Stimulated activated effector memory CD8-positive, alpha-beta T cell treated with anti-CD3 and anti-CD28 coated beads, Interleukin-12 subunit alpha, Interleukin-12 subunit beta, amount 100 ng/mL, for 72 hours (primary cell): ENCODE measurements around the gene FSHB.
A peak's percentile ranks its signal among the peaks of the same experiment; 100 is the strongest.
"Not testable (repeated sequence)": the region's sequence is repeated elsewhere in the genome, so short reads cannot be mapped to it uniquely, and the experiment has no call there.

Experiments
- ATAC-seq: fragments of 150-1000 bp; cut with Tn5 transposase; 2 replicates; pipeline ENCODE4 v1.10.0; 2021
- DNase-seq, 2 donors: peaks; one replicate each; pipeline ENCODE4 v3.0.0; 2021 to 2022; ENCODE audit warnings: low spot score in 2 of 2
- H3K27ac Mint-ChIP-seq: one replicate; pipeline ENCODE4 v1.8.0; 2022; ENCODE audit warnings: mild to moderate bottlenecking, mixed read lengths
- H3K36me3 Mint-ChIP-seq: one replicate; pipeline ENCODE4 v1.8.0; 2022; ENCODE audit warnings: mild to moderate bottlenecking, mixed read lengths
- H3K4me1 Mint-ChIP-seq: one replicate; pipeline ENCODE4 v1.8.0; 2022; ENCODE audit warnings: mixed read lengths
- H3K4me3 Mint-ChIP-seq: one replicate; pipeline ENCODE4 v1.8.0; 2022; ENCODE audit warnings: mild to moderate bottlenecking, mixed read lengths
- H3K9me3 Mint-ChIP-seq: one replicate; pipeline ENCODE4 v1.8.0; 2022; ENCODE audit warnings: mixed read lengths

Gene FSHB

GRCh38 chr11:30254307-30255298 is 23.8 kb downstream of the FSHB start:
- H3K4me3 Mint-ChIP-seq, result no peak overlapping the region
- DNase-seq (no peak), ATAC-seq (no peak)
- no peak overlapping the region for H3K27ac Mint-ChIP-seq
- no peaks in the 10 kb centered on the region for H3K9me3 Mint-ChIP-seq
- no peaks in the 10 kb centered on the region for H3K36me3 Mint-ChIP-seq
- peaks cover 11% of the 10 kb centered on the region for H3K4me1 Mint-ChIP-seq

- H3K36me3 Mint-ChIP-seq, result no peaks in the 10 kb centered on the region
- H3K27ac Mint-ChIP-seq, result no peak overlapping the region
- DNase-seq (no peak), ATAC-seq (no peak)
- H3K9me3 Mint-ChIP-seq, result no peaks in the 10 kb centered on the region
- H3K4me1 Mint-ChIP-seq, result peaks cover 11% of the 10 kb centered on the region
- H3K4me3 Mint-ChIP-seq, result no peak overlapping the region
These were observed 24.8 kb downstream of the FSHB start for GRCh38 chr11:30255637-30256036.

- H3K9me3 Mint-ChIP-seq, result no peaks in the 10 kb centered on the region
These were observed 26.2 kb downstream of the FSHB start for GRCh38 chr11:30257058-30257457.

GRCh38 chr11:30258679-30259078 is 27.9 kb downstream of the FSHB start:
- no peaks in the 10 kb centered on the region for H3K36me3 Mint-ChIP-seq
- no peak overlapping the region for H3K4me3 Mint-ChIP-seq
- H3K9me3 Mint-ChIP-seq, result peaks cover 4% of the 10 kb centered on the region
- ATAC-seq, result no peak
- no peak for DNase-seq
- H3K27ac Mint-ChIP-seq, result no peak overlapping the region
- H3K4me1 Mint-ChIP-seq, result peaks cover 11% of the 10 kb centered on the region

More at GRCh38 chr11:30257058-30257457, 26.2 kb downstream of the FSHB start:
- H3K4me3 Mint-ChIP-seq, result no peak overlapping the region
- DNase-seq (no peak), ATAC-seq (no peak)
- peaks cover 11% of the 10 kb centered on the region for H3K4me1 Mint-ChIP-seq
- no peaks in the 10 kb centered on the region for H3K36me3 Mint-ChIP-seq
- H3K27ac Mint-ChIP-seq, result no peak overlapping the region

- ATAC-seq, result no peak
- H3K4me3 Mint-ChIP-seq, result no peak overlapping the region
- no peaks in the 10 kb centered on the region for H3K36me3 Mint-ChIP-seq
- H3K4me1 Mint-ChIP-seq, result peaks cover 6% of the 10 kb centered on the region
- peaks cover 4% of the 10 kb centered on the region for H3K9me3 Mint-ChIP-seq
- H3K27ac Mint-ChIP-seq, result no peak overlapping the region
- no peak for DNase-seq
These were observed 30.0 kb downstream of the FSHB start for GRCh38 chr11:30260813-30261212.

- peaks cover 4% of the 10 kb centered on the region for H3K9me3 Mint-ChIP-seq
- DNase-seq, result no peak
- H3K4me3 Mint-ChIP-seq, result no peak overlapping the region
- no peak for ATAC-seq
- H3K27ac Mint-ChIP-seq, result no peak overlapping the region
- H3K36me3 Mint-ChIP-seq, result no peaks in the 10 kb centered on the region
- no peaks in the 10 kb centered on the region for H3K4me1 Mint-ChIP-seq
These were observed 31.0 kb downstream of the FSHB start for GRCh38 chr11:30261821-30262220.

GRCh38 chr11:30268638-30269037 is 37.8 kb downstream of the FSHB start:
- H3K27ac Mint-ChIP-seq, DNase-seq, H3K4me1 Mint-ChIP-seq, H3K36me3 Mint-ChIP-seq, H3K9me3 Mint-ChIP-seq, H3K4me3 Mint-ChIP-seq, ATAC-seq: not testable (repeated sequence)

- no peak for ATAC-seq
- H3K27ac Mint-ChIP-seq, result no peak overlapping the region
- H3K4me3 Mint-ChIP-seq, result no peak overlapping the region
- H3K4me1 Mint-ChIP-seq, result no peaks in the 10 kb centered on the region
- no peak for DNase-seq
- H3K9me3 Mint-ChIP-seq, result peaks cover 2% of the 10 kb centered on the region
- H3K36me3 Mint-ChIP-seq, result no peaks in the 10 kb centered on the region
These were observed 39.9 kb downstream of the FSHB start for GRCh38 chr11:30270671-30271070.

GRCh38 chr11:30277176-30277575 is 46.4 kb downstream of the FSHB start:
- Mint-ChIP-seq H3K4me3 (no peak overlapping the region), H3K36me3 (no peaks in the 10 kb centered on the region), H3K27ac (no peak overlapping the region), H3K4me1 (peaks cover 15% of the 10 kb centered on the region), H3K9me3 (no peaks in the 10 kb centered on the region)
- DNase-seq, result no peak
- ATAC-seq, result no peak

- no peak overlapping the region for H3K27ac Mint-ChIP-seq
- H3K36me3 Mint-ChIP-seq, result no peaks in the 10 kb centered on the region
- no peak for DNase-seq
- H3K4me1 Mint-ChIP-seq, result peaks cover 27% of the 10 kb centered on the region
- no peak for ATAC-seq
- no peak overlapping the region for H3K4me3 Mint-ChIP-seq
- no peaks in the 10 kb centered on the region for H3K9me3 Mint-ChIP-seq
These were observed 49.0 kb downstream of the FSHB start for GRCh38 chr11:30279796-30280195.

GRCh38 chr11:30281476-30282288 is 50.9 kb downstream of the FSHB start:
- Mint-ChIP-seq H3K27ac (peak overlapping the region; percentile 17), H3K36me3 (no peaks in the 10 kb centered on the region), H3K9me3 (no peaks in the 10 kb centered on the region), H3K4me1 (peaks cover 27% of the 10 kb centered on the region), H3K4me3 (peak overlapping the region; percentile 37)
- peak; percentile 61 for ATAC-seq
- DNase-seq, result no peak

- peak; percentile 85 for ATAC-seq
- H3K27ac Mint-ChIP-seq, result peak overlapping the region; percentile 17
- no peak for DNase-seq
- no peaks in the 10 kb centered on the region for H3K36me3 Mint-ChIP-seq
- H3K9me3 Mint-ChIP-seq, result no peaks in the 10 kb centered on the region
- H3K4me1 Mint-ChIP-seq, result peaks cover 29% of the 10 kb centered on the region
- peak overlapping the region; percentile 37 for H3K4me3 Mint-ChIP-seq
These were observed 51.4 kb downstream of the FSHB start for GRCh38 chr11:30282289-30282631.
